Erythroblast (primary cell): ENCODE results near the gene FLG2.

ENCODE experiments used
- GATA1 ChIP-seq: IDR thresholded peaks from 2 replicates; pipeline ENCODE4 v1.6.1; 2011; ENCODE audit warnings: low read depth, mild to moderate bottlenecking, control low read depth, low read length, moderate library complexity
- POLR2A ChIP-seq: IDR thresholded peaks from 2 replicates; pipeline ENCODE4 v1.6.1; 2011; ENCODE audit warnings: mild to moderate bottlenecking, low read length

DNA sequence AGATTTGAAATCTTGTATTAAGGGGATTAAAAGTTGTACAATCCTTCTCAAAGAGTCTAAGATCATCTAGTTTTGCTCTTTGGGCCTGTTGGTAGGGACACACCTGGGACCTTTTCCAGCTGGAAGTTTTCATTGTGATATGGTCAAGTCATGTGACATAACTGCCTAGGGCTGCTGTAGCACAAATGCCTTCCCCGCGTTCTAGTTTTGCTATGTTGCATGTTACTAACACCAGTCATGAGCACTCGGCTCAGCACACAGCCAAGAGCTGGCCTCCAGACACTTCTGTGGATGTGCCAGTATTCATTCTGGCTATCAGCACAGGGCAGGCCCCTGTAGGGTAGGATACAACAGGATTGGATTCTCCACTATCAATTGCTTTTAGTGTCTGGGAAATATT lies 14.6 kb upstream of the FLG2 start:
- TF ChIP-seq POLR2A (no peak), GATA1 (no peak)
